ENCODE data around the gene OR2F1. TPM values are rescaled to one million over a fixed set of nuclear protein-coding genes. Genes with fewer than 3 reads are reported as not detected.

OR2F1 gene
- total and polyA plus RNA-seq, 2 experiments from 2014 or later, result not detected

- no peak within 1 kb of the TSS for H3K27ac ChIP-seq
- no peak within 1 kb of the TSS for H3K4me2 ChIP-seq
- no peaks in the 10 kb centered on the region for H3K4me1 ChIP-seq (ENCODE audit: insufficient read depth)
These were observed 45.4 kb downstream of the OR2F1 start, which contains the start of gene OR6B1 for GRCh38 chr7:144000020-144000419. Gene OR6B1, plus strand, starts transcription at chr7:144000320. Its CDS starts 3,677 bp downstream, at chr7:144003997.

GRCh38 chr7:144001543-144001942 is 46.9 kb downstream of the OR2F1 start:
- no peak for DNase-seq (ENCODE audit: low spot score)
- TF ChIP-seq EZH2phosphoT487 (IDR thresholded peaks at IDR 0.05; ENCODE audit: low read depth, severe bottlenecking, unreplicated experiment), result no peak
- TF ChIP-seq EZH2 (IDR thresholded peaks at IDR 0.05; ENCODE audit: borderline replicate concordance), result no peak
- TF ChIP-seq CTCF (IDR thresholded peaks at IDR 0.05; ENCODE audit: poor library complexity), result no peak
- Histone ChIP-seq H3K9me3 (ENCODE audit: low read depth) (no peaks in the 10 kb centered on the region), H3K27ac (no peak overlapping the region), H3K79me2 (no peaks in the 10 kb centered on the region), H3K27me3 (no peaks in the 10 kb centered on the region), H3K9me2 (replicated peaks; ENCODE audit: insufficient read depth) (no peaks in the 10 kb centered on the region), H3K36me3 (replicated peaks; ENCODE audit: insufficient read depth, low read depth) (no peaks in the 10 kb centered on the region), H3K4me2 (no peak overlapping the region), H3K4me1 (ENCODE audit: insufficient read depth) (peaks cover 6% of the 10 kb centered on the region), H4K20me1 (ENCODE audit: insufficient read depth, poor library complexity, severe bottlenecking) (no peaks in the 10 kb centered on the region), H2AFZ (no peak overlapping the region), H3K4me3 (no peak overlapping the region)
- WGBS (ENCODE audit: low lambda C conversion rate, missing lambda C conversion rate), result 87% methylated on average over 3 of the region's 3 CpGs

More at GRCh38 chr7:144000020-144000419, 45.4 kb downstream of the OR2F1 start, which contains the start of gene OR6B1:
- Histone ChIP-seq H3K9me2 (replicated peaks; ENCODE audit: insufficient read depth) (no peaks in the 10 kb centered on the region), H3K9me3 (ENCODE audit: low read depth) (no peaks in the 10 kb centered on the region), H3K4me3 (no peak within 1 kb of the TSS), H3K36me3 (replicated peaks; ENCODE audit: insufficient read depth, low read depth) (no peaks in the 10 kb centered on the region), H3K79me2 (no peaks in the 10 kb centered on the region), H2AFZ (no peak within 1 kb of the TSS), H3K27me3 (no peaks in the 10 kb centered on the region), H4K20me1 (ENCODE audit: insufficient read depth, poor library complexity, severe bottlenecking) (no peaks in the 10 kb centered on the region)
- 85% methylated on average over 4 of the region's 4 CpGs for WGBS (ENCODE audit: low lambda C conversion rate, missing lambda C conversion rate)
- no peak for DNase-seq (ENCODE audit: low spot score)
- no peak for TF ChIP-seq EZH2phosphoT487 (IDR thresholded peaks at IDR 0.05; ENCODE audit: low read depth, severe bottlenecking, unreplicated experiment)
- no peak for TF ChIP-seq EZH2 (IDR thresholded peaks at IDR 0.05; ENCODE audit: borderline replicate concordance)
- TF ChIP-seq CTCF (IDR thresholded peaks at IDR 0.05; ENCODE audit: poor library complexity), result no peak

- no peak for DNase-seq (ENCODE audit: low spot score)
- no peak overlapping the region for H3K4me2 ChIP-seq
- 87% methylated on average over 5 of the region's 5 CpGs for WGBS (ENCODE audit: low lambda C conversion rate, missing lambda C conversion rate)
These were observed 50.1 kb downstream of the OR2F1 start for GRCh38 chr7:144004703-144005102.

More at GRCh38 chr7:144004703-144005102, 50.1 kb downstream of the OR2F1 start:
- H3K27ac ChIP-seq, result no peak overlapping the region
- no peaks in the 10 kb centered on the region for H3K9me2 ChIP-seq (replicated peaks; ENCODE audit: insufficient read depth)
- H3K27me3 ChIP-seq, result no peaks in the 10 kb centered on the region
- H3K4me1 ChIP-seq (ENCODE audit: insufficient read depth), result peaks cover 6% of the 10 kb centered on the region
- no peaks in the 10 kb centered on the region for H3K36me3 ChIP-seq (replicated peaks; ENCODE audit: insufficient read depth, low read depth)
- H2AFZ ChIP-seq, result no peak overlapping the region
- no peaks in the 10 kb centered on the region for H3K9me3 ChIP-seq (ENCODE audit: low read depth)
- no peaks in the 10 kb centered on the region for H3K79me2 ChIP-seq
- H3K4me3 ChIP-seq, result no peak overlapping the region
- H4K20me1 ChIP-seq (ENCODE audit: insufficient read depth, poor library complexity, severe bottlenecking), result no peaks in the 10 kb centered on the region
- TF ChIP-seq CTCF (IDR thresholded peaks at IDR 0.05; ENCODE audit: poor library complexity), result no peak
- no peak for TF ChIP-seq EZH2phosphoT487 (IDR thresholded peaks at IDR 0.05; ENCODE audit: low read depth, severe bottlenecking, unreplicated experiment)
- no peak for TF ChIP-seq EZH2 (IDR thresholded peaks at IDR 0.05; ENCODE audit: borderline replicate concordance)
